Liver (tissue), 9 donors: Measurements from ENCODE around the gene SPEG. TPM values are rescaled to one million over a fixed set of nuclear protein-coding genes. Genes with fewer than 3 reads are reported as not detected.

ENCODE experiments used
- DNase-seq: peaks from one replicate; pipeline ENCODE4 v3.0.0-alpha.2; 2017; ENCODE audit warnings: low spot score
- H3K27ac ChIP-seq, 2 donors: one replicate each; pipeline ENCODE4 v1.7.0; 2013; ENCODE audit warnings: inconsistent platforms in 2 of 2, low read length in 2 of 2, control low read depth in 1 of 2, low read depth in 1 of 2, mild to moderate bottlenecking in 1 of 2
- H3K27me3 ChIP-seq, 4 donors: one replicate each; pipeline versions ENCODE4 v1.6.1 to v1.7.0; 2013; ENCODE audit warnings: low read length in 3 of 4, inconsistent platforms in 1 of 4, mild to moderate bottlenecking in 1 of 4, moderate library complexity in 1 of 4; ENCODE audit not compliant: control insufficient read depth in 4 of 4, insufficient read depth in 4 of 4
- H3K36me3 ChIP-seq, 4 donors: one replicate each; pipeline versions ENCODE4 v1.6.1 to v1.7.0; 2013; ENCODE audit warnings: low read length in 3 of 4, mild to moderate bottlenecking in 3 of 4, low read depth in 1 of 4, moderate library complexity in 1 of 4; ENCODE audit not compliant: control insufficient read depth in 4 of 4, insufficient read depth in 3 of 4
- H3K4me1 ChIP-seq, 4 donors: one replicate each; pipeline versions ENCODE4 v1.6.1 to v1.7.0; 2013; ENCODE audit warnings: low read length in 3 of 4, mild to moderate bottlenecking in 3 of 4, moderate library complexity in 1 of 4; ENCODE audit not compliant: control insufficient read depth in 4 of 4, insufficient read depth in 4 of 4
- H3K4me3 ChIP-seq, 3 donors: one replicate each; pipeline versions ENCODE4 v1.6.1 to v1.7.0; 2013; ENCODE audit warnings: low read length in 3 of 3, control low read depth in 1 of 3, low read depth in 1 of 3, mild to moderate bottlenecking in 1 of 3
- H3K9ac ChIP-seq, 2 donors: one replicate each; pipeline ENCODE4 v1.7.0; 2013; ENCODE audit warnings: low read length in 2 of 2, mild to moderate bottlenecking in 2 of 2, moderate library complexity in 2 of 2, control low read depth in 1 of 2, low read depth in 1 of 2
- H3K9me3 ChIP-seq, 4 donors: one replicate each; pipeline versions ENCODE4 v1.6.1 to v1.7.0; 2013; ENCODE audit warnings: low read length in 3 of 4; ENCODE audit not compliant: control insufficient read depth in 4 of 4
- EGR1 ChIP-seq, 2 donors: IDR thresholded peaks; 2 replicates each; pipeline ENCODE4 v1.6.1; 2016 to 2018; ENCODE audit warnings: antibody characterized with exemption in 2 of 2, low read depth in 2 of 2
- FOXA1 ChIP-seq: IDR thresholded peaks from 2 replicates; pipeline ENCODE4 v1.6.1; 2016; ENCODE audit warnings: antibody characterized with exemption
- FOXA2 ChIP-seq: IDR thresholded peaks from 2 replicates; pipeline ENCODE4 v1.6.1; 2016; ENCODE audit warnings: antibody characterized with exemption
- HNF4A ChIP-seq, 2 donors: conservative IDR thresholded peaks; 2 replicates each; pipeline ENCODE4 v1.6.1; 2016; ENCODE audit warnings: antibody characterized with exemption in 2 of 2, mild to moderate bottlenecking in 2 of 2
- HNF4G ChIP-seq: IDR thresholded peaks from 2 replicates; pipeline ENCODE4 v1.6.1; 2016; ENCODE audit warnings: antibody characterized with exemption
- JUND ChIP-seq, 2 donors: IDR thresholded peaks; 2 replicates each; pipeline ENCODE4 v1.6.1; 2016; ENCODE audit warnings: antibody characterized with exemption in 2 of 2
- NR2F2 ChIP-seq: IDR thresholded peaks from 2 replicates; pipeline ENCODE4 v1.6.1; 2016; ENCODE audit warnings: antibody characterized with exemption
- RXRA ChIP-seq, 2 donors: IDR thresholded peaks; 2 replicates each; pipeline ENCODE4 v1.6.1; 2017 to 2018; ENCODE audit warnings: antibody characterized with exemption in 2 of 2, mild to moderate bottlenecking in 1 of 2
- SP1 ChIP-seq: IDR thresholded peaks from 2 replicates; pipeline ENCODE4 v1.6.1; 2018; ENCODE audit warnings: antibody characterized with exemption, mild to moderate bottlenecking
- TAF1 ChIP-seq: conservative IDR thresholded peaks from 2 replicates; pipeline ENCODE4 v1.6.1; 2016; ENCODE audit warnings: antibody characterized with exemption, mild to moderate bottlenecking
- YY1 ChIP-seq: IDR thresholded peaks from 2 replicates; pipeline ENCODE4 v1.6.1; 2016; ENCODE audit warnings: antibody characterized with exemption, mild to moderate bottlenecking
- WGBS: extraction: QIAGEN DNeasy Blood & Tissue Kit; methylation state at CpG from one replicate; pipeline ENCODE4 v1.1.7; 2013; 5-methylcytosine and 5-hydroxymethylcytosine counted together
- polyA plus RNA-seq, 2 donors: library from polyadenylated mRNA; stranded (reverse) in 1 of 2; unstranded in 1 of 2; fragments of 200-250 nt in 1 of 2; fragments of >200 nt in 1 of 2; fragmentation: Nextera tagmentation in 1 of 2; extraction: Ambion mirVana in 1 of 2; gene quantifications; one replicate each; pipeline versions ENCODE4 v1.2.1 to v1.2.3, GENCODE V29; 2013 to 2015
- total RNA-seq, 2 donors: library from RNA; depleted of rRNA; stranded (reverse); fragments of >200 nt; gene quantifications; one replicate each; pipeline ENCODE4 v1.2.3, GENCODE V29; 2014
- TF ChIP-seq, protein P1 (sequence below): IDR thresholded peaks from 2 replicates; pipeline ENCODE4 v1.6.1; 2016; ENCODE audit warnings: antibody characterized with exemption
- TF ChIP-seq, protein P2 (sequence below): IDR thresholded peaks from 2 replicates; pipeline ENCODE4 v1.6.1; 2016; ENCODE audit warnings: antibody characterized with exemption
- TF ChIP-seq, protein P3 (sequence below): fragments of 150-350 bp; IDR thresholded peaks from 2 replicates; pipeline ENCODE4 v1.5.1; 2017; ENCODE audit warnings: improper control_type of control experiment, low read depth, low read length; ENCODE audit not compliant: missing input control
- TF ChIP-seq, protein P4 (sequence below): IDR thresholded peaks from 2 replicates; pipeline ENCODE4 v1.6.1; 2016; ENCODE audit warnings: antibody characterized with exemption, mild to moderate bottlenecking
- donor health status: healthy.
- donor health status: healthy.
- donor health status: healthy.
- donor health status: healthy.
- donor health status: healthy.

The SPEG gene
- total and polyA plus RNA-seq, 4 donors = 0.51 to 0.96 (median 0.66) TPM

DNA sequence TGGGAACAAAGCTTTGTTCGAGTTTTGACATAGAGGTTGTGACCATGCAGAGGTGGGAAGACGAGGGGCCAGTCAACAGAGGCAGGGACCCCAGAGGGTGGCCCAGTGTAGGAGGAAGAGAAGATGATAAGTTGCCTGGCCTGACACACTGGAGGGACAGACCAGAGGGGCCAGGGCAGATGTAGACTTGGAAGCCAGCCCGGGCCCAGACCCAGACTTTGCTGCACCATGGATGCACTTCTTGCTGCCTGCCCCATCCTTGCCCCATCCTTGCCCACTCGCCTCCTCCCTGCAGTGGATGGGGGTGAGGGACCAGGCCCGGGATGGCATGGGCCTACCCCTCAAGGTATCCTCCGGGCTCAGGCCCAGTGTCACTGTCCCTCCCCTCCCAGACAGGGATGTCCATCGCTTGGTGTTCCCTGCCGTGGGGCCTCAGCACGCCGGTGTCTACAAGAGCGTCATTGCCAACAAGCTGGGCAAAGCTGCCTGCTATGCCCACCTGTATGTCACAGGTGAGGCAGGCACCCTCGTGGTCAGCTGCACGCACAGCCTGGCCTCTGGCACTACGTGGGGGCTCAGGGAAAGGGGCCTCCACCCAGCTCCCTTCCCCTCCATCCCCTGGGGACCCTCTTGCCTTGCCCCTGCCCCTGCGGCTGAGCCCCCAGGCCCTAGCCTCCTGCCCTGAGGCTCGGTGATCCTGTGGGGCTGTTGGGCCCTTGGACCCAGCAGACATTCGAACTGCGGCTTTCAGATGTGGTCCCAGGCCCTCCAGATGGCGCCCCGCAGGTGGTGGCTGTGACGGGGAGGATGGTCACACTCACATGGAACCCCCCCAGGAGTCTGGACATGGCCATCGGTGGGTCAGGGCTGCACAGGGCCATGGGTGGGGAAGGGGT, 37.1 kb downstream of the SPEG start:
- H3K36me3 ChIP-seq = no peaks in the 10 kb centered on the region
- H3K4me1 ChIP-seq = no peaks in the 10 kb centered on the region
- WGBS = 86% methylated on average over 22 of the region's 22 CpGs
- H3K9ac ChIP-seq = no peak overlapping the region
- H3K9me3 ChIP-seq = no peaks in the 10 kb centered on the region
- DNase-seq = no peak
- H3K27me3 ChIP-seq = no peaks in the 10 kb centered on the region
- TF ChIP-seq JUND (IDR thresholded peaks at IDR 0.05) (no peak), EGR1 (IDR thresholded peaks at IDR 0.05; ENCODE audit: low read depth in 2 of 2) (no peak), FOXA1 (no peak)
- no peak overlapping the region for H3K4me3 ChIP-seq
- H3K27ac ChIP-seq = no peak overlapping the region

DNA sequence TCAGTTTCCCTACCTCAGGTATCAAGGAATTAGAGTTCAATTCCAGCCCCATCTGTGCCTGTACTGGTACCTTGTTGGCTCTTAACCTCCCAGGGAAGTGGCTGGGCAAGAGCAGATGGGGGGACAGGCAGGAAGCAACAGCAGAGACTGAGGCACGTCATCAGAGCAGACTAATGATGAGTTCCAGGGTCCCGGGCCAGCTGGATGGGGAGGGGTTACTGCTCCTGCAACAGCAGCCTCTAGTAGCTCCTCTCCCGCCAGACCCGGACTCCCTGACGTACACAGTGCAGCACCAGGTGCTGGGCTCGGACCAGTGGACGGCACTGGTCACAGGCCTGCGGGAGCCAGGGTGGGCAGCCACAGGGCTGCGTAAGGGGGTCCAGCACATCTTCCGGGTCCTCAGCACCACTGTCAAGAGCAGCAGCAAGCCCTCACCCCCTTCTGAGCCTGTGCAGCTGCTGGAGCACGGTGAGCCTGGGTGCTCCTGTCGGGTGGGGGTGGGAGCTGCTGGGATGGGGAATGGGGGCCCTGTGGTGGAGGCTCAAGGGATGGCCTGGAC, 38.1 kb downstream of the SPEG start:
- no peak for DNase-seq
- peaks cover 0 to 2% (median 0%) of the 10 kb centered on the region in 4 donors for H3K27me3 ChIP-seq
- 88% methylated on average over 12 of the region's 12 CpGs for WGBS

More for the DNA sequence above, 38.1 kb downstream of the SPEG start:
- Histone ChIP-seq H3K36me3 (no peaks in the 10 kb centered on the region), H3K27ac (no peak overlapping the region), H3K9ac (no peak overlapping the region), H3K4me1 (no peaks in the 10 kb centered on the region), H3K9me3 (no peaks in the 10 kb centered on the region), H3K4me3 (no peak overlapping the region)
- TF ChIP-seq NR2F2 = no peak
- no peak for TF ChIP-seq JUND (IDR thresholded peaks at IDR 0.05)
- TF ChIP-seq, protein P1, sequence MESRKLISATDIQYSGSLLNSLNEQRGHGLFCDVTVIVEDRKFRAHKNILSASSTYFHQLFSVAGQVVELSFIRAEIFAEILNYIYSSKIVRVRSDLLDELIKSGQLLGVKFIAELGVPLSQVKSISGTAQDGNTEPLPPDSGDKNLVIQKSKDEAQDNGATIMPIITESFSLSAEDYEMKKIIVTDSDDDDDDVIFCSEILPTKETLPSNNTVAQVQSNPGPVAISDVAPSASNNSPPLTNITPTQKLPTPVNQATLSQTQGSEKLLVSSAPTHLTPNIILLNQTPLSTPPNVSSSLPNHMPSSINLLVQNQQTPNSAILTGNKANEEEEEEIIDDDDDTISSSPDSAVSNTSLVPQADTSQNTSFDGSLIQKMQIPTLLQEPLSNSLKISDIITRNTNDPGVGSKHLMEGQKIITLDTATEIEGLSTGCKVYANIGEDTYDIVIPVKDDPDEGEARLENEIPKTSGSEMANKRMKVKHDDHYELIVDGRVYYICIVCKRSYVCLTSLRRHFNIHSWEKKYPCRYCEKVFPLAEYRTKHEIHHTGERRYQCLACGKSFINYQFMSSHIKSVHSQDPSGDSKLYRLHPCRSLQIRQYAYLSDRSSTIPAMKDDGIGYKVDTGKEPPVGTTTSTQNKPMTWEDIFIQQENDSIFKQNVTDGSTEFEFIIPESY = no peak
- no peak for TF ChIP-seq SP1
- TF ChIP-seq, protein P2, sequence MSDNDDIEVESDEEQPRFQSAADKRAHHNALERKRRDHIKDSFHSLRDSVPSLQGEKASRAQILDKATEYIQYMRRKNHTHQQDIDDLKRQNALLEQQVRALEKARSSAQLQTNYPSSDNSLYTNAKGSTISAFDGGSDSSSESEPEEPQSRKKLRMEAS = no peak
- no peak for TF ChIP-seq YY1
- no peak for TF ChIP-seq HNF4A (conservative IDR thresholded peaks at IDR 0.05)
- TF ChIP-seq, protein P3, sequence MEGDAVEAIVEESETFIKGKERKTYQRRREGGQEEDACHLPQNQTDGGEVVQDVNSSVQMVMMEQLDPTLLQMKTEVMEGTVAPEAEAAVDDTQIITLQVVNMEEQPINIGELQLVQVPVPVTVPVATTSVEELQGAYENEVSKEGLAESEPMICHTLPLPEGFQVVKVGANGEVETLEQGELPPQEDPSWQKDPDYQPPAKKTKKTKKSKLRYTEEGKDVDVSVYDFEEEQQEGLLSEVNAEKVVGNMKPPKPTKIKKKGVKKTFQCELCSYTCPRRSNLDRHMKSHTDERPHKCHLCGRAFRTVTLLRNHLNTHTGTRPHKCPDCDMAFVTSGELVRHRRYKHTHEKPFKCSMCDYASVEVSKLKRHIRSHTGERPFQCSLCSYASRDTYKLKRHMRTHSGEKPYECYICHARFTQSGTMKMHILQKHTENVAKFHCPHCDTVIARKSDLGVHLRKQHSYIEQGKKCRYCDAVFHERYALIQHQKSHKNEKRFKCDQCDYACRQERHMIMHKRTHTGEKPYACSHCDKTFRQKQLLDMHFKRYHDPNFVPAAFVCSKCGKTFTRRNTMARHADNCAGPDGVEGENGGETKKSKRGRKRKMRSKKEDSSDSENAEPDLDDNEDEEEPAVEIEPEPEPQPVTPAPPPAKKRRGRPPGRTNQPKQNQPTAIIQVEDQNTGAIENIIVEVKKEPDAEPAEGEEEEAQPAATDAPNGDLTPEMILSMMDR = no peak
- no peak for TF ChIP-seq TAF1
- no peak for TF ChIP-seq HNF4G
- no peak for TF ChIP-seq RXRA (IDR thresholded peaks at IDR 0.05)
- no peak for TF ChIP-seq FOXA2
- no peak for TF ChIP-seq EGR1 (IDR thresholded peaks at IDR 0.05; ENCODE audit: low read depth in 2 of 2)
- TF ChIP-seq, protein P4, sequence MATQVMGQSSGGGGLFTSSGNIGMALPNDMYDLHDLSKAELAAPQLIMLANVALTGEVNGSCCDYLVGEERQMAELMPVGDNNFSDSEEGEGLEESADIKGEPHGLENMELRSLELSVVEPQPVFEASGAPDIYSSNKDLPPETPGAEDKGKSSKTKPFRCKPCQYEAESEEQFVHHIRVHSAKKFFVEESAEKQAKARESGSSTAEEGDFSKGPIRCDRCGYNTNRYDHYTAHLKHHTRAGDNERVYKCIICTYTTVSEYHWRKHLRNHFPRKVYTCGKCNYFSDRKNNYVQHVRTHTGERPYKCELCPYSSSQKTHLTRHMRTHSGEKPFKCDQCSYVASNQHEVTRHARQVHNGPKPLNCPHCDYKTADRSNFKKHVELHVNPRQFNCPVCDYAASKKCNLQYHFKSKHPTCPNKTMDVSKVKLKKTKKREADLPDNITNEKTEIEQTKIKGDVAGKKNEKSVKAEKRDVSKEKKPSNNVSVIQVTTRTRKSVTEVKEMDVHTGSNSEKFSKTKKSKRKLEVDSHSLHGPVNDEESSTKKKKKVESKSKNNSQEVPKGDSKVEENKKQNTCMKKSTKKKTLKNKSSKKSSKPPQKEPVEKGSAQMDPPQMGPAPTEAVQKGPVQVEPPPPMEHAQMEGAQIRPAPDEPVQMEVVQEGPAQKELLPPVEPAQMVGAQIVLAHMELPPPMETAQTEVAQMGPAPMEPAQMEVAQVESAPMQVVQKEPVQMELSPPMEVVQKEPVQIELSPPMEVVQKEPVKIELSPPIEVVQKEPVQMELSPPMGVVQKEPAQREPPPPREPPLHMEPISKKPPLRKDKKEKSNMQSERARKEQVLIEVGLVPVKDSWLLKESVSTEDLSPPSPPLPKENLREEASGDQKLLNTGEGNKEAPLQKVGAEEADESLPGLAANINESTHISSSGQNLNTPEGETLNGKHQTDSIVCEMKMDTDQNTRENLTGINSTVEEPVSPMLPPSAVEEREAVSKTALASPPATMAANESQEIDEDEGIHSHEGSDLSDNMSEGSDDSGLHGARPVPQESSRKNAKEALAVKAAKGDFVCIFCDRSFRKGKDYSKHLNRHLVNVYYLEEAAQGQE = no peak
